CD4-positive, alpha-beta T cell treated with Interleukin-17A for 4 hours (primary cell): Measurements from ENCODE around the gene PI4KB.

ENCODE experiments used
- DNase-seq: peaks from one replicate; pipeline ENCODE4 v3.0.0-alpha.2; 2020; ENCODE audit warnings: mixed read lengths

The PI4KB gene

DNA sequence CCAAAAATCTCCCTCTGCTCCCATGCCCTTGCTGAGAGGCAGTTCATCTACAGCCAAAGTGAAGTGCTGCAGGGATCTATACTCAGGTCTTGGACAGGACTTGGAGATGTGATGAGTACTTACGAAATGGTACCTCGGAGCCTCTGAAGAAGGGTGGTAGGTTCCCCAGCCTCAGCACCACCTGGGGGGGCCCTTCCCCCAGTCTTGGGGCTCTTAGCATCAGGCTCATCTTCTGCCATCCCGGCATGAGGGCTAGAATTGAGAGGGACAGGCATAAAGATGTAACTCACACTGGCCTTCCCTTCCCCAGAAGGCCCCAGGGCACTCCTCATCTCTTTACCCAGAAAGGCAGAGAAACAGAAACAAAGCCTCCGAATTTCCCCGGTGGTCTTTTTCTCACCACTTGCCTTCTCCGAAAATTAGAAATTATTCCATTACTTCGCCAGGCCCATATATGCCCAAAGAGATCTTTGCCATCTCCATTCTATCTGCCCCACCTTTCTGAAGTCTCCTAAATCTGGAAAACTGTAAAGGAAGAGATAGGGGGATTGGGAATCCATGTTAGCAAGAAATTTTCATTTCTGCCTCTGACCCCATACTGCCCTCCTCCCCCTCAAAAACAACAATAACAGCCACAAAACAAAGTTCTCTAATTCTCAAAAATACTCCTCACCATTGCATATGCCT lies 19.0 kb upstream of the PI4KB start:
- DNase-seq = no peak

DNA sequence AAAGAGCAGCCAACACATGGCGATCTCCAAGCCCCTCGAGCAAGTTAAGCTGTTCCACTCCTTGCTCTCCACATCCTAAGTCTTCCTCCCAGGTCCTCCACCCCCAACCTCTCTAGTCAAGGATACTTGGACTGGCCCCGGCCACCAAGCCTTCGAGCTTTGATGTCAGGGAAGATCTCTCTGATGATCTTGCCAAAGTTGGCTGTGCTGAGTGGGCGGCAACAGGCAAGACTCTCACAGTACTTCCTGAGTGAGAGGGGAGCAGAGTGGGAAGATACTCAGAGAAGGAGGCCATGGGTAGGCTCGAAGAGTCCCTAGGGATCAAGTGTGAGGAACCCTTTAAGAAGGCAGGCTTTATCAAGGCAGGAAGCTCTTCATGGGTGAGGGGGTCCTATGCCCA lies 17.1 kb upstream of the PI4KB start:
- DNase-seq = no peak

DNA sequence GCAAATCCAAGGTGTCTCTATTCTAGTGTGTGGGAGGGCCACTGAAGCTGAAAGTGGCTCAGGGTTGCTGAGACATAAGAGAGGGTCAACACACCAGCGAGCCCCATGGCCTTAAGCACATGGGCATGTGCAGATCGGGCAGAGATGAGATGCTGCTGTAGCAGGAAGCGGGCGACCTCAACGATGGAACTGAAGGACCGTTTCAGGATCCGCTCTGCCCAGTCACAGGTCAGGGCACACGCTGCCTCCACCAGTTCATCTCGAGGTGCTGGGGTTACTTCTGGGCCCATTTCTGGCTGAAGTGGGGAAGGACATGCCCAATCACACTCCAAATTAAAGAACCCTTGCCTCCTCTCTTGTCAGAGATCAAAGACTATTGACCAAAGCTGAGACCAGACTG lies 16.4 kb upstream of the PI4KB start:
- no peak for DNase-seq

DNA sequence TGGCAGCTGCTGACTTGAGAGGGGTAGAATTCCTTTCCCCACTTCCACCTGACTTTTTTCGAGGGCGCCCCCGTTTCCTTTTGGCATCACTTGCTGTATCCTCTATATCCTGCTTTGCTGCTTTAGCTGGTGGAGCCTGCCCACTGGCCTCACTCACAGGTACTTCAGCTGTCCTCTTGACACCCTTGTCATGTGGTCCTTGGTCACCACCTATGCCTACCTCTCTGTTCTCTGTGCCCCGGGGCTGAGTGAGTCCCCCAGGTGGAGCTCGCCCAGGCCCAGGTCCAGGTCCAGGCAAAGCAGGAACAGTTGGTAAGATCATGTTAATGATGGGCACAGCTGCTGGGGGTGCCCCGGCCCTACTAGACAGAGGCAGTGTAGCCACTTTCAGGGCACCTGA lies 15.4 kb upstream of the PI4KB start:
- DNase-seq = no peak

DNA sequence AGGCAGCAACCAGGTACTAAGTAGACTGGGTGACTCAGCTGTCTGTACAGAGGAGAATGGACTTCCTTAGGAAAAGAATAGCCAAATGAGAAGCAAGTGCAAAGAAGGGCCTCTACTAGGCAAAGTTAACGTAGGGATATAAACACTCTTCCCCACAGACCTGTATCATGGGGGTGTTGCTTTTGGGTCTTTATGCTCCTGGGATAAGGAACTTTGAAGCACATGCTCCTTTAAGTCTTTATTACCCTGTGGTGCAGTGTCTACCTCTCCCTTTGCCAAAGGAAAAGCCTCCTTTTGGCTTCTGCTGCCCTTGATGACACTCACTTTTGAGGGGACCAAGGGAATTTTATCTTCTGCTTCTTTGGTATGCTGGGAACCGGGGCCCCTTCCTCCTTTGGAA lies 14.8 kb upstream of the PI4KB start:
- DNase-seq = no peak

DNA sequence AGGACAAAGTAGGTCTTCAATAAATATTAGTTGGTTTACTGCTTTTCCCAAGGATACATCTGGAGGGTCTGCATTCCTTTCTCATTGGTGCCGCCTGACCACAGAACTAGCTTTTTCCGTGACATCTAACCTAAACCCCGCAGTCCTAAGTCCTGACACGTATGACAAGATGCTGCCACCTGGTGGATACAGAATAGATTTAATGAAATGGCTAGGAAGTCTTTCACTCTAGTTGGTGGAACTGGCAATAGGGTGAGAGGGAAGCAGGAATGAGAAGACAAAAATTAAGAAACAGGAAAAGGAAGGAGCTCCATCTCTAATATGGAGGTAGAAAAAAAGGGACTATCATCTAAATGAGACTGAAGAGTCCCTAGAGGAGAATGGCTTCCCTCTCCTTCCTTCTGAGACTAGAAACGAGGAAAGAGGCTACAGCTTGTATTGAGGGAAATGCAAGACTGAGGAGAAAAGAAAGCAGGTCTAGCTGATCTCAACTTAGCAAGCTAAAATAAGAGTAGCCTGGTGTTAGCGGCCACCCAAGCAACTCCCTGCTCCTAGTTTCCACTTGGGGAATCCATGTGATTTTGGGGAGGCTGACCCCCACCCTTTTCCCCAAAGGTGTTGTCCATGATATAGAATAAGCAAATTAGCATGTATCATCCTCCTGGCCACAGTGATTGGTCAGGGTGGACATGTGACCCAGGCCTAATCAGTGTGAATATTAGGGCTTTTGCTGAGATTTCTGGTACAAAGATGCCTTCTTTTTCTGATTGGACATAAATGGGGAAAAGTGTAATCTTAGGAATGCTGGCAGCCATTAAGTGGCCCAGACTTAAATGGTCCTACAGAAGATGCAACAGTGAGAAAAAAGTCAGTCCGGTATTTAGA lies 13.9 kb upstream of the PI4KB start:
- peak; percentile 56 for DNase-seq

DNA sequence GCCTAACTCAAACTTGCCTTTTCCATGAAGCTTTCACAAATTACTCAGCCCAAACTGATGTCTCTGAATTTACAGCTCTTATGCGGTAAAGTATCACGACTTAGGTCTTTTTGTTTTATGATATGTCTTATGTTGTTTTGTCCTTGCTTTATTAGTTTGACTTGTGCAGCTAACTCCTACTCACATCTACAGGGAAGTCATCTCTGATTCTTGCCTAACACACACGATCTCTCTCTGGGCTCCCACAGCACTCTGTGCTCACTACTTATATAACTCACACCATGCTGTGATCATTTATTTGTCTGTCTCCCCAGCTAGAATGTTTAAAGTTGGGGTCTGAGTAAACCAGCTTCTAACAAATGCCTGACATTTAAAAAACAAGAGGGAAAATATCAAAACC lies 9.3 kb upstream of the PI4KB start:
- DNase-seq = no peak

DNA sequence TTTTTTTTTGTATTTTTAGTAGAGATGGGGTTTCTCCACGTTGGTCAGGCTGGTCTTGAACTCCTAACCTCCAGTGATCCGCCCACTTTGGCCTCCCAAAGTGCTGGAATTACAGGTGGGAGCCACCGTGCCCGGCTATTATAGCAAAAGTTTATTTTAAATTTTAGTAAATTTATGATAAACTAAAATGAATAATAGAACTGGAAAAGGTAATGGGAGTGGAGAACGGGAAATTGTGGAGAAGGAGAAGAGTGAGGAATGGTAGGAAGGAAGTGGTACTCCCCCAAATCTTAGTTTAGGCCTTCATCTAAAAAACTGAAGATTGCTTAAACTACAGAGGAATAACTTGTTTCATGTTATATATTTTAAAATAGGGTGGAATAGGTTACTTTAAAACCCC lies 7.6 kb upstream of the PI4KB start:
- DNase-seq = no peak

DNA sequence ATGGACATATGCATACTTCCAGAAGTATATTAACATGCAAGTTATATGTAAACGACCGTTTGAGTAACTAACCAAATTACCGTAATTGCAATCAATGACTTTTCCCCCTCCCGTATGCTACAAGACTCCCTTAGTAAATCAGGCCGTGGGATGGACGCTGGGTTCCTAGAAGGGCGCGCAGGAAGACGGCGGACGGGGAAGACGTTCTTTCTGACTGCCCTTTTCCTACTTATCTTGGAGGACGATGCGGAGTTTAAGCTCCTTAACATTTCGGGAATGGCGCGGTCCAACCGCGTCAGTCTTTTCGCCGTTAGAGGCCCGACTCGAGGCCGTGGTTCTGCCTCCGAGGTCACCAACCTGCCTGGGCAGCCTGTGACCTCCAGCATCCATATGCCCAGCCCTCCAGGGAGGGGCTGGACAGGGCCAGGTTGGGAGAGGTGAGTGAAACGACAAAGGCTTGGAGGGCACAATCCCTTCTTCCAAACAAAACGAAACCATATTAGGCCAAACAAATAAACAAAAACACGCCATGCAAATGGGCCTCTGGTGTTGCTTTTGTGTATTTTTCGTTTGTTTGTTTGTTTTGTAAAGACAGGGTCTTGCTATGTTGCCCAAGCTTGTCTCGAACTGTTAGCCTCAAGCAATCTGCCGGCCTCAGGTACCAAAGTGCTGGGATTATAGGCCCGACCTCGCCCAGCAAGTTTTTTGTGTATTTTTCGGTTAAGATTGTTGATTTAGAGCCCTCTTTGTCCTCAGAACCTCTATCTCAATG lies 873 bp upstream of the PI4KB start:
- no peak for DNase-seq

DNA sequence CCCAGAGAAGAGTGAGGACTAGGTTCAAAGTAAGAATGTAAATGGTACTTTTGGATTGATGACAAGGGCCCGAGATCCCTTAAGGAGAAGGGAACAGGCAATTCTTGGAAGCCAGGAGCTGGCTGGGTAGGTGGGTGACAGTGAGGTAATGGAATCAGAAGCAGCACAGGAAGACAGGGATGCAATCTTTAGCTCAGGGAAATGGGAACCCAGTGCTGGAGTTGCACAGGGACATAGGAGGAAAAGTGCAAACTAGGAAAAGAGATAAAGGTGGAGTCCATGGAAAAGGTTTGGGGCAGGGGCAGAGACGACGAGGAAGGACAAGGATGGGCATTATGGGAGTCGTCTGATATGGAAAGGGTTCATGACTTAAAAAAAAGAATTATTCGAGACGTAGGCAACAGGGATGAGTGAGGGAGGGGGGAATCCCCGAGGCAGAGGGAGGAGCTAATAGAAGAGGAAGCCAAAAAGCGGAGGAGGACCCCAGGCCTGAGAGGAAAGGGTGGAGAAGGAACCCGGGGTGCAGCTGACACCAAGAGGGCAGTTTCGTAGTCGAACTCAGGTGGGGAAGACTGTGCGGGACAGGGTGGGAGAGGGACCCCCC lies 495 bp downstream of the PI4KB start:
- peak; percentile 65 for DNase-seq

DNA sequence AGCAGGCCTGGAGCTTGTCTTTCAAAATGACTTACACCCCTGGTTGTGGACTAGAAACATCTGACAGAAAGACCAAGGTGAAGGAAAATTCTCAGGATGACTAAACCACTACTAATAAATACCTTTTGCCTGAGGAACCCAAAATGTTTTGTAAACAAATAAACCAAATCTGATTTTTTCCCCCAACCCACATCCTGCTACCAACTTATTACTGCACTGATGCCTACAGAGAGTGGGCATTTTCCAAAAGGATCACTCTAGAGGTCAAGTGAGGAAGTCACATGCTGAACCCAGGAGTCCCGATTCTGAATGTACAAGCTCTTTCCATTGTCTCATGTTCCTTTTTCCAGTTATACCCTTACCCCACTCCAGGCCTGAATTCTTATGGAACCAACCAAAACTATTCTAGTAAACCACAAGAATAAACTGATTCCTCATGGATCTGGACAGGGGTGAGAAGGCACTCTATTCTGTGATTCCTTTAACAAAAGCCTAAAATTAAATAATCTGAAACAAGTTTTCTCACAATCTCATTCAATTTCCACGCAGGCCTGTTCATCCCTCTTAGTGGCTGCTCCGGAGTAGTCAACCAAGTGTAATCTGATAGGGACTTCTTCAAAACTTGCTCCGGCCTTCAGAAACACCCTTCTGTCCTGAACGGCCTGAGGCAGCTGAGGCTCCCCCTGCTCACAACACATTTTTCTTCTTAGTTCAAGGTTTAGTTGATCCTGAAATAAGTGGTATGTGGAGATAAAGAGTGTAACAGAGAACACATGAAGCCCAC lies 1.4 kb downstream of the PI4KB start:
- no peak for DNase-seq

DNA sequence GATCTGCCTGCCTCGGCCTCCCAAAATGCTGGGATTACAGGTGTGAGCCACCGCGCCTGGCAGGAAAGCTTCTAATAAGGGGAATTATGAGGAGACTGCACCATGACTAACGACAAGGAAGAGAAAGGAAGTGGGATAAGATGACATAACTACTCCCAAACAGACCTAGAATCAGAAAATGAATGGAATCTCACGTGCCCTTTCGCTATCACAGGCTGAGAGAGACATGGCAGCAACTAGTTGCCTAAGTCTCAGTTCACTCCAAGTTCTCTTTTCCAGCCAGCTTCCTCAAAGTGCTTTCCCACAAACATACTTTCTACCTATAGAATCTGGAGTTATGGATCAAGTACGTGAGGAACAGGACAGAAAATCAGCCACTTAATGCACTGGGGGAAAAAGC lies 2.0 kb downstream of the PI4KB start:
- no peak for DNase-seq

DNA sequence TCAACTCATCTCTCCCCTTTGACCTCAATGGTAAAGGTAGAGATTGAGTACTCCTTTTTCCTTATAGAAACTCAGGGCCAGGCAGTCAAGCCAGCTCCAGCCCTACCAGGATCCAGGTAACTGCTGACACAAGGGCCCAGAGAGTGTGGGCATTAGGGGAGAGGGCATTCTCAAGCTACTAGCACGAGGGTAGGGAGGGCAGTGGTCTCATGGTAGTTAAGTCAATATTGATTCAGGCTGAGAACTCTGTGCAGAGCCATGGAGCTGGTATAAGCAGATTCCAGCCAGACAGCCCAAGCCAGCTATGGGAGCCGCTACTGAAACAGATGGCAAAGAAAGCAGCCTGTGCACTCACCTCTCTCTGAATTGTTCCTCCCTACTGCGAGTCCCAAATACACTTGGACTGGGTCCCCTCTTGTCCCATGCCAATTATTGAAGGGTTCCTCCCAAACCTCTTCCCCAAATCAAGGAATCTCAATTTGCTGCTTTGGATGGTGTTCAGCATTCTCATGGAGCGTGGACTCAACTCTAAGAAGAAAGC lies 2.8 kb downstream of the PI4KB start:
- no peak for DNase-seq

DNA sequence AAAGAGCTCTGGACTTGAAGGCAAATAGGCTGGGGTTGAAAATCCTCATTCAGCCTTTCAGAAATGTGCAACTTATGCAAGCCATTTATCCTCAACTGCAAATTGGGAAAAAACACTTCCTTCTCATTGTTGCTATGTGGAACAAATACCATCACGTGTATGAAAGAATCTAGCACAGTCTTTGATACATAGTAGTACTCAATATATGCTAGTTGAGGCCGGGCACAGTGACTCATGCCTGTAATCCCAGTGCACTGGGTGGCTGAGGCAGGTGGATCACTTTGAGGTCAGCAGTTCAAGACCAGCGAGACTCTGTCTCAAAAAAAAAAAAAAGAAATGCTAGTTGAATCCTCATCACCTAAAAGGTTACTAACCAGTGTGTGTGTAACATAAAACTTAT lies 8.2 kb downstream of the PI4KB start:
- DNase-seq = no peak

DNA sequence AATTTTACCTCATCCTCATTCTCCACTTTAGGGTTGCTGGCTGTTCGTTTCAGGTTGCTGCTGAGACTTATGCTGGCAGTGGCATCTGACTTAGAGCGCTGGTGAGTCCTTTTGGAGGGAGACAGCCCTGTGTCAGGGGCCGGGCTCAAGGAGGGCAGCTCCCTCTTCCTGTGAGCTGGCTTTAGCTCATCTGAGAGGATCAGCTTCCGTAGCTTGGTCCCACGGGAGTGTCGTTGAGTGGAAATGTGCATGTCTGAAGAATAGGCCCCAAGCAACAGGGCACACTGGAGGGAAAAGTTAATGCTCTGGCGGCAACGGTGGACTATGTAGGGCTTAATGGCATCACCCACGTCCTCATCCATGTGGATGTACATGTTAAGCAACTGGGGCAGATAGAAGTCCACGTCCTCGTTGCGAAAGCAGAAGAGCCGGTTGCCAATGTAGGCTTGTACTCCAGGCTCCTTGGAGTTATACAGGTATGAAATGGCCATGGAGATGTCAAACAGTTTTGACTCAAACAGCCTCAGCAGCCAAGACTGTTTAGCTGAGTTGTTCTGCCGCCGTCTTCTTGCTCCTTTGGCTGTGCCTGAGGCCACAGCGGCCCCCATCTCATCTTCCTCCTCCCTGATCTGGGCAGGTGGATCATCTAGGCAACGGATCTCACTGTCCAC lies 11.5 kb downstream of the PI4KB start:
- DNase-seq = no peak

DNA sequence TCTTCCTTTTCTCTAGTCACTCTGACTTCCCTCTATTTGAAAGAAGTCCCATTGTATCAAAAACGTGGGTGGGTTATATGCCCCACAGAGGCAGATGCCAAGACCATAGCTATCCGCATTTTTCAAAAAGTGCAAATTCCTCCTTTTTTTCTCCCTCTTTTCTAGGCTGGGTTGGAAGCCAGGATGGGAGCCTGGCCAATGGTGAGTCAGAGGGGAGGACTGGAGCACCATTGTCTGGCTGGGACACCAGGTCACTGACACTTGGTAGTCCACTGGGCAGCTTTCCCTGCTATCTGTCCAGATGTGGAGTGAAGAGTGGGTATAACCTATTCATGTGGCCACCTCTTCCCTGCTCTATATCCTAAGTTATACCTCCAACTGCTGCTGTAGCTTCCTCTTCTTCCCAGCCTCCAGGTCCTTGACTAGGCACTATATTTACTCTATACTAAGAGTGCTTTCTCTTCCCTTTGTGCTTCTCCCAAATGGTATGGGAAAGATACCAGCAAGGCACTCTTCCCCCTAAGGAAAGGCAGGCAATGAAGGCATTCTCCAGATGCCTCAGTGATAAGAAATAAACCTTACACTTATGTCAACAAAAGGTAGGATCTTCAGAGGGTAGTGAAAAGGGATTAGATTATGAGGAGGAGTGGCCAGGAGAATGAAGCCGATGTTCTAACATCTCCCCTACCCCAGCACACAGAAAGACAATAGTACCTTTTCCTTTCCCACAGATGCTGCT lies 12.9 kb downstream of the PI4KB start:
- no peak for DNase-seq

DNA sequence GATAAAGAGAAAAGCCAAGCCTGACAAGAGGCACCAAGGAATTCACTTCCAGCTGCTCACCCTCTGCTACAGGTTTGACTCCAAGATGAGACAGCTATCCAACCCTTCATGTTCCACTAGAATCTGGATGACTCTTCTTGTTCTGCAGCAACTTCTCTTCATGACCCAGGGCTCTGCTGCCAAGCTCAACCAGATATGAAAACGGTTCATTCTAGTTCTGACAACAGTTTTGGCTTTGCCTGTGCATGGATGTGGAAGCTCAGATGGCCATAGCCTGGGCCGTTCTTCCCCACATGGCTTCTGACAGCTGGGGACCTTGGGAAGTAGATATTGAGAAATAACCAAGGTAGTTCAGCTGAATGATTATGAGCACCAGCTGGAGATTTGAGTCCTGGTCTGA lies 13.7 kb downstream of the PI4KB start:
- no peak for DNase-seq

DNA sequence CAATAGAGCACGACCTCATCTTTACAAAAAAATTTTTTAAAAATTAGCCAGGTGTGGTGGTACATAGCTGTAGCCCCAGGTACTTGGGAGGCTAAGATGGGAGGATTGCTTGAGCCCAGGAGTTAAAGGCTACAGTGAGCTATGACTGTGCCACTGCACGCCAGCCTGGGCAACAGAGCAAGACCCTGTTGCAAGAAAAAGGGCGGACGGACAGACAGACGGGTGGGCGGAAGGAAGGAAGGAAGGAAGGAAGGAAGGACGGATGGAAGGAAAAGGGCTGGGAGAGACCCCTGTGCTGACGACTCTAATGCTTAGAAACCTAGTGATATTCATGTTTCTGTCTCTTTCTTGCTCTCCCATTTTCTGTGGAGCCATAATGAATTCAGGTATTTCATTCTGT lies 14.4 kb downstream of the PI4KB start:
- no peak for DNase-seq

DNA sequence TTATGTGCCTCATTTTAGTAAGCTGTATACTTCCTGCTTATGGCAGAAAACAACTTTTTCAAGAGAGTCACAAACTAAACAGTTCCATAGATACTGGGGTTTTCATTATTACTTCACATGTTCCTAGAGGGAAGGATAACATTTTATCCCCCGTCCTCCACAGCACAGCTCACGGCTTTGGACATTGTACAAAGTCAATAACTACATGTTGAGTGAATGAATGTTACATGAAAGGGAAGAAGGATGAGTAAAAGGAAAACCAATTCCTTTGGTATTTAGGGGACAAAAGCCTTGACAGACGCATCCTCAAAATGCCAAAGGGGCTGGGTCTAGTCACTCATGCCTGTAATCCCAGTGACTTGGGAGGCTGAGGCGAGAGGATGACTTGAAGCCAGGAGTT lies 14.8 kb downstream of the PI4KB start:
- DNase-seq = no peak

DNA sequence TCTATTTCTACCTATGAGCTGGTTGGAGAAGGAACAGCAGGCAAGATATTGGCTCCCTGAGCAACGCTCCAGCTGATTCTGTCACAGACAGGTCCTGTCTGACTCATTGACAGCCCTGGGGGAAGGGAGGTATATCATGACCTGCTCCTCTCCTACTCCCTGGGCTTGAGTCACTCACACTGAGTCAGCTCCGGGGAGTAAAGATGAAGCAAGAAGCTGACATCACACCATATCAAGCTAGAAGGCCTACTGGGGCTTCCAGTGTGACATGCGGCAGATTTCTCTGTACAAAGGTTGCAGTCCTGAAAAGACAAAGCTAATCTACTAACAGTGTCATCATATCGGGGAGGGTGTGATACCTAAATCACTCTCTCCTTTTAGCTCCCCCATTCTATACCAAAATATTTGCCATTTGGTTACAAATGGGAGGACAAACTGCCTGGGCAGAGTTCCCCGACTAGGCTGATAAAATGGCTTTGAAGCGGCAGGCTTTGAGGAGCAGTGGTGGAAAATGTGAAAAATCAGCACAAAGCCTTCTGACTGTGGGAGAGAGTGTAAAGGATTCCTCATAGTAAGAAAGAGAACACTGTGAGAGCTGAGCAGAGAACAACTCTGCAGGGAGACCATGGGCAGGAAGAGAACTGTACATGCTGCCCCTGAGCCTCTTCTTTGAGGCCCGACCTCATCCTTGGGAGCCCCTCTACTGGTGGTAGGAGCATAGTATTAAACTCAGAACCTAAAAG lies 15.5 kb downstream of the PI4KB start:
- DNase-seq = peak; percentile 76
